Activated CD4-positive, CD25-positive, alpha-beta regulatory T cell (primary cell): ENCODE measurements around the gene INTS14.
"Not testable (repeated sequence)": the region's sequence is repeated elsewhere in the genome, so short reads cannot be mapped to it uniquely, and the experiment has no call there.

Experiments used
- DNase-seq, 4 experiments: peaks; one replicate each; lab custom pipeline; 2025; lab: John Stamatoyannopoulos, UW

Gene INTS14

GRCh38 chr15:65578904-65579728, 31.8 kb downstream of the INTS14 start:
- no peak for DNase-seq

DNA sequence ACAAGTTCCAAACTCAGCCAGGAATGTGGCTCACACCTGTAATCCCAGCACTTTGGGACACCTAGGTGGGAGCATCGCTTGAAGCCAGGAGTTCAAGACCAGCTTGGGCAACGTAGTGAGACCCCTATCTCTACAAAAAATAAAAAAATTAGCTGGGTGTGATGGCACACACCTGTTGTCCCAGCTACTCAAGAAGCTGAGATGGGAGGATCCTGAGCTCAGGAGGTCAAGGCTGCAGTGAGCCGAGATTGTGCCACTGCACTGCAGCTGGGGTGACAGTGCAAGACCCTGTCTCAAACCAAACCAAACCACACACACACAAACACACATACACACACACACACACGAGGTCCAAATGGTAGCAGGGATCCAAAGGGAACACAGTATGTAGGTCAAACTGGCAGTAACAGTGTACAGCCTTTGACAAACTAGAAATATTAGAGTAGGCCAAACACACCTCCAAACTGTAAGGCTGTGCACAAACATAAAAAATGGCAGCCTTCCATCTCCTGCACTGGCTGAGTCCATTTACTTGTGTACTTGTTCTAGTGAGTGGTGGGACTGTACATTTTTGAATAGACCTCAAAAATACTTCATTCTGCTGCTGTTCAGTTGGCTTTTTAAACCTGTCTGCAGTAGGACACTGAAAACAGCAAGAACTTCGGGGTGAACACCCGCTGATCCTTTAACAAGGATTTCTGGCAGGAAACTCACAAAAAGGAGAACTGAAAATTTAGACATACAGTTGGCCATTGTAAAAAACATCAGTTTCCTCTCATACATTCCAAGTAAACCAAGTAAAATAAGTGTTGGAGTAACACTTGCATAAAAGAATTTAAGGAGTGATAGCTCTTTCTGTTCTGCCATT, 33.6 kb downstream of the INTS14 start:
- DNase-seq, result no peak

DNA sequence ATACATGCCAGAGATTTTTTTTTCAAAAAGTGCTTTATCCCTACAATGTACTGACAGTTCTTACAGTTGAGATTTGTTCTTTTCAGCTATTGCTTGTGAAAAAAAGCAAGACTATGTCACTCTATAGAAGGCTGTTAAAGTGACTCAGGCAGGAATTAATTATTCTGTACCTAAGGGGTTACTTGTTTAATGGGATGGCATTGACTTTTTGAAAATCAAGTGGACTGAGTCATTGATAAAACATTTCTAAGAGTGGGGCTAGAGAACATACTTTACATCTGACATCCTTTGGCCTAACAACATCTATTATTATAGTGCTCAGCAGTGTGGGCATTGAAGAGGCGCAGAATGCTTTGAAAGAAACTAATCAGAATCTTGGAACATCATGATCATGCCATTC, 34.3 kb downstream of the INTS14 start:
- no peak for DNase-seq

DNA sequence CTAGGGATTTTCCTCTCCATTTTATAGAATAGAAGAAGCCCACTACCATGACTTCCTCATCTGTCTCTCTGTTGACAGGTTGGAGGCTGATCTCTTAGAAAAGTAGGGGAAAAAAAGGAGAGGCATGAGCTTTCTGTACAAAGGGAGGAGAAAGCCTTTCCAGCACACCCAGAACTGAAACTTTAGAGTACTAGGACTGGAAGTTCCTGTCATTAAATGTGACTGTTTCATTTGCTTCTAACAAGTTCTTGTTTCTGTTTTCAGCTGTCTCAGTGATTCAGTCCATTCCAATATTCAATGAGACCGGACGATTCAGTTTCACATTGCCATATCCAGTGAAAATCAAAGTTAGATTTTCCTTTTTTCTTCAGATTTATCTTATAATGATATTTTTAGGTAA, 39.0 kb downstream of the INTS14 start:
- DNase-seq, result no peak

- no peak for DNase-seq
These were observed 41.2 kb downstream of the INTS14 start for GRCh38 chr15:65569728-65570127.

DNA sequence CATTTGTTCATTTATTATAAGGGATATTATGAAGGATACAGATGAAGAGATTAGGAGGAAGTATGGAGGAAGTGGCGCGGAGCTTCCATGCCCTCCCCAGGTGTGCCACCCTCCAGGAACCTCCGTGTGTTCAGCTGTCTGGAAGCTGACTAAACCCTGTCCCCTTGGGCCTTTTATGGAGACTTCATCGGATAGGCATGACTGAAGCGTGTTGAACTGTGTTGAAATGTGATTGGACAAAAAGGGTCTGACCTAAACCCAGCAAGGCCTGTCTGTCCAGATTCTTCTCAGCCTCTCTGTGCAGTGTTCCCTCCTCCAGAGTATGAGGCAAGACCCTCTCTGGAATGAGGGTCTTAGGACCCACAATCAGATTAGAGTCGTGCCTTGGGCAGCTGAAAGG, 49.0 kb downstream of the INTS14 start:
- no peak for DNase-seq

DNA sequence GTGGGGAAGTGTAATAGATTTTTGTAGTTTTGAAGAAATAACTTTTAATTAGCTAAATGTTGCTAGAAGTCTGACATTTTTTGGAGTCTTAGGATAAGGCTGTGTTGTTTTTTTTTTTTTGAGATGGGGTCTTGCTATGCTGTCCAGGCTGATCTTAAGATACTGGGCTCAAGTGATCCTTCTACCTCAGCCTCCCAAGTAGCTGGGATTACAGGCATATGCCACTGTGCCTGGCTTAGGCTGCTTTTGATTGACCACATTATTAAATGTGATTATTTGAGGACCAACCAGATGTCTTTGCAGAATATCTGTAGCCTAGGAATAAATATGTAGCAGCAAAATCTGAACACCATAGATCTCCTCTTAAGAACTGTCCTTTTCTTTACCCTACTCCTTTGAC, 51.0 kb downstream of the INTS14 start:
- no peak for DNase-seq

DNA sequence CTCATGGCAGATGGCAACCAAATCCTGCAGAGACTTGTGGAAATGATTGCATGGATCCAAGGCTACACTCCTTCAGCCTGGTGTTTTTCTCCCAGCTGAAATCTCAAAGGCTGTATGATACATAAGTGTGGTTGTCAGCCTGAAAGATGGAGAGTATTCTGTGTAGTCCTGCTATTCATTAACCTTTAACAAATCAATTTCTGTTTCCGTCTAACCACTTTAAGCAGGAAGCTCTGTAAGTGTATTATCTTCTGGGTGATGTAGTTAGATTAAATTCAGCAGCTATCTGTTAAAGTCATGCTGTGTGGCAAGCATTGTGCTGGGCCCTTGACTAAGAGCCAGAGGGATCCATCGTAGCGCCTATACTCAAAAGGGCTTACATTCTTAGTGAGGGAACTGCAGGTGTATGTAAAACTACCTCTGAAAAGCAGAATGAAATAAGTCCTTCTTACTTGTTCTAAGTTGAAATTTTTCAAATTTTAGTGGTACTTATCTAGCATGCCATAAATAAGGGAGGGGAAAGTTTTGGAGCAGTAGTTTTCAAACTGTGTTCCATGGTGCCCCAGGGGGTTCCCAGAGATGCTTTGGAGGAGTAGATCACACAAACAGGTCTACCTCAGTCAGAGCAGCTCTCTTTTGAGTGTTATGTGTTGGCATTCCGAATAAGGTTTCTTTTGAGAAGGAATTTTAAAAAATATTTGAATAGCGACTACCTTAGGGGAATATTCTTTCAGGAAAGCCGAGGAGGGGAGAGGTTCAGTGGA, 51.8 kb downstream of the INTS14 start:
- DNase-seq, result no peak

DNA sequence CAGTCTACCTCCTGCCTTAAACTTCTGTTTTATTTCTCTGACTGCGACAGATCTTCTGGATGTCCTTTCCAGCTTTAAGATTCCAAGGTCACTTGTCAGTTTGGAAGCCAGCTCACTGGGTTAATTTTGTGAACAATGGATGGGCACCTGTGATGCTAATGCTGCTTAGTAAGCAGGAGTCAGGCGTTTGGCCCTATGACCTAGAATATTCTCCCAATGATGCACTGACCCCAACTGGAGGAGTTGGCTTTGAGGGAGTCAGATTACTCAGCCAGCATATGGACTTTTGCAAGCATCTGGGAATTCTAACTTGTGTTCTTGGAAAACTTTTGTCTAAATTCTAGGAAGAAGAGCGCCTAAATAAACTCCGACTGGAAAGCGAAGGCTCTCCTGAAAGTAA, 52.6 kb downstream of the INTS14 start:
- no peak for DNase-seq

DNA sequence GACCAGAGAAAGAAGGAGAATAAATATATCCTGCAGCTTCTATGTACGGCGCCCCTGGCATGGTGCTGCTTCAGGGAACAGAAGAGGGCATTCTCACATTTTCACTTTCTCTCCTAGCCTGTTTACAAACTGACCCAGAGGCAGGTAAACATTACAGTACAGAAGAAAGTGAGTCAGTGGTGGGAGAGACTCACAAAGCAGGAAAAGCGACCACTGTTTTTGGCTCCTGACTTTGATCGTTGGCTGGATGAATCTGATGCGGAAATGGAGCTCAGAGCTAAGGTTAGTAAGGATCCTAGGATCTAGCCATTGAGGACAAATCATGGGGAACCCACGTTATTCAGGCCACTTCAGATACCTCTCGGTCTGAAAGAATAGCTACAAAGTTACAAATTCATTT, 54.3 kb downstream of the INTS14 start:
- DNase-seq, result no peak

GRCh38 chr15:65553691-65554090, 57.2 kb downstream of the INTS14 start:
- DNase-seq, result no peak

DNA sequence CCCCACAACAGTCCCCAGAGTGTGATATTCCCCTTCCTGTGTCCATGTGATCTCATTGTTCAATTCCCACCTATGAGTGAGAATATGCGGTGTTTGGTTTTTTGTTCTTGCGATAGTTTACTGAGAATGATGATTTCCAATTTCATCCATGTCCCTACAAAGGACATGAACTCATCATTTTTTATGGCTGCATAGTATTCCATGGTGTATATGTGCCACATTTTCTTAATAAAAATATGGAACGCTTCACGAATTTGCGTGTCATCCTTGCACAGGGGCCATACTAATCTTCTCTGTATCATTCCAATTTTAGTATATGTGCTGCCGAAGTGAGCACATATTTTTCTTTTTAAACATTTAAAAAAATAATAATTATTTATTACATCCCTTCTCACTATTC, 58.1 kb downstream of the INTS14 start:
- DNase-seq, result not testable (repeated sequence)

GRCh38 chr15:65551183-65551582, 59.7 kb downstream of the INTS14 start:
- DNase-seq, result no peak

DNA sequence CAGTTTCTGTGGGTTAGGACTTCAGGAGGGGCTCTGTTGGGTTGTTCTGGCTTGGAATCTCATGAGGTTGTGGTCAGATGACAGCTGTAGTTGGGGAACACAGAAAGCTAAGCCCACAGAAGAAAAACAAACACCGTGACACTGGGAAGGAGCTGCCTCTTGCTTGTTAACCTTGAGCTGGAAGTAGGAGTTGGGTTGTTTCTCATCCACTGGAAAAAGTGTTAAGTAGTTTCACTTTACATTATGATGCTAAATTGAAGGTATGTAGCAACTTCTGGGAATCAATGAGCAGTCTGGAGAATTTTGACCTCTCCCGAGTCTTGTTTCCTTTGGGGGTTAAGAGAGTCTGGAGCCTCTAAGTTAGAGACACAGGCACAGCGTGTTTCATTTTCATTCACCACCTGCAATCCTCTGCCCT, 60.2 kb downstream of the INTS14 start:
- DNase-seq, result no peak

DNA sequence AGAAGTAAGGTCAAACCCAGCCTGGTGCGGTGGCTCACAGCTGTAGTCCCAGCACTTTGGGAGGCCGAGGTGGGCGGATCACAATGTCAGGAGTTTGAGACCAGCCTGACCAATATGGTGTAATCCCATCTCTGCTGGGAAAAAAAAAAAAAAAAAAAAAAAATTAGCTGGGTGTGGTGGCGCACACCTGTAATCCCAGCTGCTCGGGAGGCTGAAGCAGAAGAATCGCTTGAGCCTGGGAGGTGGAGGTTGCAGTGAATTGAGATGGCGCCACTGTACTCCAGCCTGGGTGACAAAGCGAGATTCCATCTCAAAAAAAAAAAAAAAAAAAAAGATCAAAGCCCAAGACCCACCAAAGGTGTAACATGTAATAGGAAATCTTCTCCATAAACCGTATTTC, 61.6 kb downstream of the INTS14 start:
- DNase-seq, result not testable (repeated sequence)

GRCh38 chr15:65547841-65548240, 63.1 kb downstream of the INTS14 start:
- DNase-seq, result no peak

DNA sequence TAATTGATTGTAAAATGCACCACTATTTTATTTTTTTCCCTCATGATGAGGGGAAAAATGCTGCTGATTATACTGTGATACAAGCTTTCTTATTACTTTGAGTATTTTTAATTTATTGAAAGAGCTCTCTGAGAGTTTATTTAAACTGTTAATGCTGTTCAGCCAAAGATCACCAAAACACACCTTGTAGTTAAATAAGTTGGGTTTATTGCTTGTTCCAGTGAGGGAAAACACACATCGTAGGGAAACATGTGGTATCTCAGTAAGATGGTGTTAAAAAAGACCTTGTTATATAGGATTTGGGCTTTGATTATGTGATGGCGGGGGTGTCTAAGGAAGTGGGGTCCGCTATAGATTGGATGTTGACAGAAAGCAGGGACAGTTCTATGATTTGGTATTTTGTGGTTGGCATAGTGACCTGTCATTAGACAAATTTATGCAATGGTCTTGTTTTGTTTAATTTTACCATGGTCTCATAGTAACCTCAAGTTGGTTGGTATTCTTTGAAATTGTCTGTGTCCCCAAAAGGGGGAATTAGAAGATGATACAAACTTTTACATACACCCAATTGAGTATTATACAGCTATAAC, 69.6 kb downstream of the INTS14 start:
- no peak for DNase-seq

DNA sequence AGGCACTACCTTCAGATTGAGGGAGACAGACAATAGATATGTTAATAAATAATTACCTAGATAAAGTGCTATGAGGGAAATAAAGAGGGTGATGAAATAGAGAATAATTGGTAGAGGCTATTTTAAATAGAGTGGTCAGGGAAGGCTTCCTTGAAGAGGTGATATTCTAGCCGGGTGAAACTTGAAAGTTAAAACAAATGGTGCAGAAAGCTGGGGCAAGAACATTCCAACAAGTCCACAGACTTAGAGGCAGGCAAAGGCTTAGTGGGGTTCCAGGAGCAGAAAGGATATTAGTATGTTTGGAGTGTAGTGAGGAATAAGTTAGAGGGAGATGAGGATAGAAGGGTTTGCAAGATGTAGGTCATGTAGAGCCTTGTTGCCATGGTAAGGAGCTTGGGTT, 70.6 kb downstream of the INTS14 start:
- DNase-seq, result no peak

- no peak for DNase-seq
These were observed 75.7 kb downstream of the INTS14 start for GRCh38 chr15:65535192-65535591.

GRCh38 chr15:65533057-65533756, 77.7 kb downstream of the INTS14 start:
- no peak for DNase-seq

GRCh38 chr15:65532738-65533051, 78.2 kb downstream of the INTS14 start:
- no peak for DNase-seq
